ENCODE results near the gene LGR4. TPM values are rescaled to one million over a fixed set of nuclear protein-coding genes. Genes with fewer than 3 reads are reported as not detected.

The LGR4 gene
- total and polyA plus RNA-seq, 2 of the 4 experiments (the other 2 are of a cell fraction), result 2.9 to 6.8 TPM

- peak; percentile 99 for TF ChIP-seq CTCF (conservative IDR thresholded peaks at IDR 0.05; ENCODE audit: low read depth, low read length)
- TF ChIP-seq CEBPB (IDR thresholded peaks at IDR 0.05; ENCODE audit: low read depth, low read length), result no peak
Observed at GRCh38 chr11:27485930-27486773, 13.6 kb upstream of the LGR4 start (continued).

DNA sequence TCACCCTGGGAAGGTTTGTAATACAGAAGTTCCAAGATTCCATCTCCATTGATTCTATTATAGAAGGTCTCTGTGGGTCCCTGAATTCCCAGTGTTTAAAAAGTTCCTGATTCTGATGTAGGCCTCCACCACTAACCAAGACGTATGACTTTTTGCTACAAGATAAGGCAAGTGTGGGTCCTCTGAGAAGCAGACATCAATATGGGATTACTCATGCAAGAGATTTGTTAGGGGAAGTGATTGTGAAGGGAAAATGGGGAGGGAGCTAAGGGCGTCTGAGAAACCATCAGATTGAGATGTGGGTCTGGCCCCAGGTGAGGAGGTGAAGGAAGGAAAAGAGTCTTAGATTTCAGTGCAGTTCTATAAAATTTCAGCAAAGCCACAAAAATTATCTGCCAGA is 10.2 kb upstream of the LGR4 start:
- POLR2A ChIA-PET (ENCODE audit: unreplicated experiment), result no interaction called here

More for the DNA sequence above, 10.2 kb upstream of the LGR4 start:
- no peaks in the 10 kb centered on the region; the same call in 1 of the 2 replicates for H3K9me1 ChIP-seq (ENCODE audit: insufficient read depth, low read length)
- no peak overlapping the region for H3K27ac ChIP-seq (ENCODE audit: insufficient read depth, low read length)
- no peak overlapping the region for H2AK5ac ChIP-seq (ENCODE audit: low read depth, low read length)
- dilution Hi-C loops (cut with HindIII; ENCODE audit: low sequenced_read_pairs, unreplicated experiment), result loop anchor here (25.0 kb wide), 1 partner anchor 295 kb away; no protein-coding TSS in a partner anchor
- no peaks in the 10 kb centered on the region for H3K27me3 ChIP-seq (ENCODE audit: control insufficient read depth, insufficient read depth, low read length)
- no peak overlapping the region for H2BK120ac ChIP-seq (ENCODE audit: low read depth, low read length)
- H2BK20ac ChIP-seq (ENCODE audit: low read depth, low read length), result no peak overlapping the region
- H3K18ac ChIP-seq (ENCODE audit: low read depth, low read length), result no peak overlapping the region
- H2AK9ac ChIP-seq (replicated peaks; ENCODE audit: low read depth, low read length, poor library complexity), result no peak overlapping the region
- no peak overlapping the region for H3K4ac ChIP-seq (ENCODE audit: low read depth, low read length)
- no peaks in the 10 kb centered on the region for H3K9me3 ChIP-seq (ENCODE audit: control insufficient read depth, insufficient read depth, low read length)
- in situ Hi-C loops (cut with MboI; ENCODE audit: low sequenced_read_pairs), result loop anchor here (25.0 kb wide), 1 partner anchor 720 kb away; no protein-coding TSS in a partner anchor
- no peak overlapping the region for H3K14ac ChIP-seq (replicated peaks; ENCODE audit: low read depth, low read length)
- CTCF ChIA-PET, result no interaction called here
- H2AFZ ChIP-seq (replicated peaks; ENCODE audit: low read length, poor library complexity), result no peak overlapping the region
- H4K5ac ChIP-seq (ENCODE audit: low read depth, low read length), result no peak overlapping the region
- no peak overlapping the region for H3K9ac ChIP-seq (ENCODE audit: low read depth, low read length)
- WGBS, 2 experiments (ENCODE audit: extremely low coverage in 2 of 2, insufficient read length in 1 of 2), result 100% methylated on average over 1 of the region's 2 CpGs; no CpG with 5 or more reads in 1 of the 2 experiments
- no peak overlapping the region for H2BK5ac ChIP-seq (ENCODE audit: low read depth, low read length, poor library complexity, severe bottlenecking)
- H3K56ac ChIP-seq (ENCODE audit: extremely low read depth, insufficient read depth, low read length), result no peak overlapping the region
- no peaks in the 10 kb centered on the region for H3K36me3 ChIP-seq (ENCODE audit: control insufficient read depth, insufficient read depth, low read length)
- ATAC-seq (ENCODE audit: low read depth) (no peak), DNase-seq (no peak)
- H3K4me3 ChIP-seq (ENCODE audit: insufficient read depth, low read depth, low read length), result no peak overlapping the region
- TF ChIP-seq CHD1 (IDR thresholded peaks at IDR 0.05; ENCODE audit: low read depth, low read length) (no peak), RAD21 (IDR thresholded peaks at IDR 0.05; ENCODE audit: low read length) (no peak), BHLHE40 (IDR thresholded peaks at IDR 0.05; ENCODE audit: low read depth, low read length) (no peak), SMC3 (IDR thresholded peaks at IDR 0.05; ENCODE audit: low read depth, low read length) (no peak), POLR2A (IDR thresholded peaks at IDR 0.05; ENCODE audit: low read depth, low read length) (no peak), FOS (IDR thresholded peaks at IDR 0.05; ENCODE audit: low read depth, low read length) (no peak), MXI1 (IDR thresholded peaks at IDR 0.05; ENCODE audit: borderline replicate concordance, low read depth, low read length) (no peak)
- H4K20me1 ChIP-seq (ENCODE audit: insufficient read depth, low read length), result no peaks in the 10 kb centered on the region
- no TSS peak for BruUV-seq (replicated peaks)
- H3K79me1 ChIP-seq (ENCODE audit: low read depth in 1 of 2, low read length in 2 of 2), result no peaks in the 10 kb centered on the region
- H3K23ac ChIP-seq (ENCODE audit: low read depth, low read length), result no peak overlapping the region
- no peak overlapping the region for H4K91ac ChIP-seq (ENCODE audit: insufficient read depth, low read depth, low read length)
- no peaks in the 10 kb centered on the region for H3K4me1 ChIP-seq (ENCODE audit: control insufficient read depth, insufficient read depth, low read length)
- intact Hi-C loops (cut with micrococcal nuclease), result loop anchor here (10.0 kb wide), 1 partner anchor 1198 kb away; no protein-coding TSS in a partner anchor
- H2BK15ac ChIP-seq (ENCODE audit: low read depth, low read length), result no peak overlapping the region
- H4K8ac ChIP-seq (ENCODE audit: low read depth in 2 of 2, low read length in 2 of 2), result no peak overlapping the region
- no peak overlapping the region for H3K4me2 ChIP-seq (ENCODE audit: low read depth, low read length)

All from IMR-90 (cell line).